ENCODE measurements around the gene ANKRD37.

GRCh38 chr4:185395956-185396723, 501 bp upstream of the ANKRD37 start:
- no peak for TF ChIP-seq CTCF (IDR thresholded peaks at IDR 0.05)
- no peak for TF ChIP-seq ZFX (IDR thresholded peaks at IDR 0.05; ENCODE audit: borderline replicate concordance)

Data from 22Rv1 (cell line).